GM18868 (cell line): Measurements from ENCODE around the gene FRYL.
"Not testable (repeated sequence)": the region's sequence is repeated elsewhere in the genome, so short reads cannot be mapped to it uniquely, and the experiment has no call there.

Experiments
- ATAC-seq: cut with Tn5 transposase; IDR thresholded peaks from one replicate; pipeline ENCODE4 v1.9.1; 2021; ENCODE audit warnings: mild to moderate bottlenecking, moderate library complexity; ENCODE audit not compliant: unreplicated experiment

FRYL gene

GRCh38 chr4:48668254-48669017 lies 111.6 kb downstream of the FRYL start:
- ATAC-seq: peak; percentile 48

GRCh38 chr4:48667148-48667547 lies 112.9 kb downstream of the FRYL start:
- no peak for ATAC-seq

GRCh38 chr4:48665555-48666186 lies 114.4 kb downstream of the FRYL start:
- ATAC-seq: no peak

GRCh38 chr4:48664938-48665337 lies 115.1 kb downstream of the FRYL start:
- ATAC-seq: no peak

GRCh38 chr4:48661391-48661790 lies 118.7 kb downstream of the FRYL start:
- no peak for ATAC-seq

DNA sequence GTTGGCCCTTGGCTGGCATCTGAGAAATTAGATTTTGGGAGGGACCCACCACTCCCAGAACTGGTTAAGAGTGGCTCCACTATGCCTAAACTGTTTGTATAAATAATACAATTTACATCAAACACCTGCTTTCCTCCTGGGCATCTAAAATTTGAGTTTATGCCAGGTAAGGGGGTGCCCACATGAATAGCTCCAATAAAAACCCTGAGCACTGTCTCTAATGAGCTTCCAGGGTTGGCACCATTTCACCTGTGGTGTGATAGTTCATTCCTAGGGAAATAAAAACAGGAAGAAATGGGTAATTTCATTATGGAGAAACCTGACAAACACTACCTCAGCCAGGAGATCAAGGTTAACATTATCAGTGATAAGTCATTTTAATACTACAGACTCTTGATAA lies 119.7 kb downstream of the FRYL start:
- ATAC-seq: no peak

GRCh38 chr4:48654015-48654664 lies 125.9 kb downstream of the FRYL start:
- no peak for ATAC-seq

- no peak for ATAC-seq
Measured at GRCh38 chr4:48653217-48654014, 126.7 kb downstream of the FRYL start.

- no peak for ATAC-seq
Measured at GRCh38 chr4:48651914-48652313, 128.2 kb downstream of the FRYL start.

GRCh38 chr4:48649505-48649904 lies 130.6 kb downstream of the FRYL start:
- ATAC-seq: no peak

- ATAC-seq: no peak
Measured at GRCh38 chr4:48645225-48645794, 134.8 kb downstream of the FRYL start.

- ATAC-seq: no peak
Measured at GRCh38 chr4:48642421-48643374, 137.4 kb downstream of the FRYL start.

- ATAC-seq: no peak
Measured at GRCh38 chr4:48641401-48641800, 138.7 kb downstream of the FRYL start.

GRCh38 chr4:48640699-48641098 lies 139.4 kb downstream of the FRYL start:
- no peak for ATAC-seq

- ATAC-seq: no peak
Measured at GRCh38 chr4:48640225-48640624, 139.9 kb downstream of the FRYL start.

GRCh38 chr4:48639807-48640206 lies 140.3 kb downstream of the FRYL start:
- ATAC-seq: no peak

DNA sequence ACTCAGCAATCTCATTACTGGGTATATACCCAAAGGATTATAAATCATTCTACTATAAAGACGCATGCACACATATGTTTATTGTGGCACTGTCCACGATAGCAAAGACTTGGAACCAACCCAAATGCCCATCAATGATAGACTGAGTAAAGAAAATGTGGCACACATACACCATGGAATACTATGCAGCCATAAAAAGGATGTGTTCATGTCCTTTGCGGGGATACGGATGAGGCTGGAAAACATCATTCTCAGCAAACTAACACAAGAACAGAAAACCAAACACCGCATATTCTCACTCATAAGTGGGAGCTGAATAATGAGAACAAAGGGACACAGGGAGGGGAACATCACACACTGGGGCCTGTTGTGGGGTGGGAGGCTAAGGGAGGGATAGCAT lies 141.5 kb downstream of the FRYL start:
- not testable (repeated sequence) for ATAC-seq

GRCh38 chr4:48636911-48637310 lies 143.2 kb downstream of the FRYL start:
- no peak for ATAC-seq

DNA sequence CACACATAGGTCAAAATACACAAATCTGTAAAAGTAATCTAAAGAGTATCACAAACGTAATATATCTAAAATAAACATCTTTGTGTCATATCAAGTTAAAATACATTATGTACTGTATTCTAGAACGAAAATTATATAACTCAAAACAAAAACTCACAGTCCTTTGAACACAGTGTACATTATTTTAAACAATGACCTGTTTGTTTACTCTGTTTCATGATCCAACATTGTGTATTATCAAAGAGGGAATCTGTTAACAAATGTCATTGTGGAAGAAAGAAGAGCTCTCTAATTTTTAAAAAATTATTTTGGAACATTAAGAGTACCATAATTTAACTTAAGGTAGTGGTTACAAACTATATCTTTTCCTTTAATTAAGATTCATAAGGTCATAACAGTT lies 144.1 kb downstream of the FRYL start:
- ATAC-seq: no peak

DNA sequence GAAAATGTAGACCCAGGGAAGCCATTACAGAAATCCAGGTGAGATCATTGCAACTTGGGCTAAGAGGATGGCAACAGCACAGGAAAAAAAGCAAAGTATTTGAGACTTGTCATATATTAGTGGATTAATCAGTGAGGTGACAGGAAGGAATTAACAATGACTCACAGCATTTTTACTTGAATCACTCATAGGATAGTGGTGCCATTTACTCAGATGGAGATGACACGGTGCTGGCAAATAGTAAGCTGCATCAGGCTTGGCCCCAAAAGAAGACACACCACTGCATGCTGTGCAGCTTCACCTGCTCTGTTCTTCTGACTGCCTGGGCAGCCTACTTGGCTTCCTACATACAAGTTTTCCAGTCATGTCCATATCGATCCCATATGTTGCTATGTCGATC lies 144.8 kb downstream of the FRYL start:
- ATAC-seq: peak; percentile 87
